Measurements from ENCODE around the gene LRP1-AS.

LRP1-AS gene

DNA sequence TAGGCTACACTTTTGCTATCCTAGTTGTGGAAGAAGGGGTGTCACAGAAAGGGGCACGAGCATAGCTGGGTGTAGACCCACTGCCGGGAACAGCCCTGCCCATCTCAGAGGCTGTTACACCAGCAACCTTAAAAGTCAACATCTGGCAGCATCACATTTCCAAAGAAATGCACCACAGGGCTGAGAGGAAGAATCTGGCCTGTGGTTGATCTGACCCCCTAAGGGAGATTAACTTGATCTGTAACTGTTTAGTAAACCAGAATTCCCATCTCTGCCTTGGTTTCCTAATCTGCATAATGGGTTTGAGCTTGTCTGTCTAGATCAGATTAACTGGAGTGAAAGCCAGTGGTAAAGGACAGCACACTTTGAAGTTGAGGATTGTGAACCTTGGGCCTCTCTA, 1.3 kb downstream of the LRP1-AS start:
- no peaks in the 10 kb centered on the region for H3K27me3 ChIP-seq (ENCODE audit: control insufficient read depth in 1 of 2, insufficient read depth in 2 of 2, low read length in 2 of 2)
- peaks cover 66% of the 10 kb centered on the region for H3K4me1 ChIP-seq (ENCODE audit: insufficient read depth, low read length)
- no peak overlapping the region for H3K4me3 ChIP-seq (ENCODE audit: low read depth in 1 of 2, low read length in 2 of 2)
- H3K27ac ChIP-seq (ENCODE audit: low read depth, low read length), result no peak overlapping the region
- H3K9me3 ChIP-seq (ENCODE audit: low read length), result no peaks in the 10 kb centered on the region
- H3K9ac ChIP-seq (ENCODE audit: low read length), result no peak overlapping the region
- H3K36me3 ChIP-seq (ENCODE audit: insufficient read depth, low read length), result peaks cover 74% of the 10 kb centered on the region

DNA sequence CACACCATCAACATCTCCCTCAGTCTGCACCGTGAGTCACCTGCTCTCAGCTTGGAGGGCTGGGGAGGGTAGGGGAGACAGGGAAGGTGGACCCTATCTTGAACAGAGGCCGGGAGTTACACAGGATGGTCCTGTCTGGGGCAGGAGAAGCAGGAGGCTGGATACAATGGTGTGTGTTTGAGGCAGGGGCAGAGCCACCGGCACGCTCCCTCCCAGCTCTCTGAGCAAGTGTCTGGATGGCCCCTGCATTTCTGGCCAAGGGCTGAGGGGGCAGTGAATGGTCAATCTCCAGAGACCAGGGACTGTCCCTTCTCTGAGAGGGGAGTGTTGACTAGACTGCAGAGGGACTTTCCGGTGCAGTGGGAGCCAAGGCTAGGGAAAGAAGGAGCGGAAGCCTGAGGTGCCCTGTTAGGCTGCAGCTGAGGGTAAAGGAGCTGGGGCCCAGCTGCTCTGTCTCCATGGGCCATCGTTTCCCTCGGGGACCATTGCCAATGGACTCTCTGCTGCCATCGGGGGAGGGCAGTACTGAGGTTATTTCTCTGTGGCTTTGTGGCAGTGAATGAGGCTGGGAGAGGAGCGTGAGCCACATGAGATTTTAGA, 1.9 kb downstream of the LRP1-AS start:
- H3K4me1 ChIP-seq (ENCODE audit: insufficient read depth, low read length), result peaks cover 61% of the 10 kb centered on the region

DNA sequence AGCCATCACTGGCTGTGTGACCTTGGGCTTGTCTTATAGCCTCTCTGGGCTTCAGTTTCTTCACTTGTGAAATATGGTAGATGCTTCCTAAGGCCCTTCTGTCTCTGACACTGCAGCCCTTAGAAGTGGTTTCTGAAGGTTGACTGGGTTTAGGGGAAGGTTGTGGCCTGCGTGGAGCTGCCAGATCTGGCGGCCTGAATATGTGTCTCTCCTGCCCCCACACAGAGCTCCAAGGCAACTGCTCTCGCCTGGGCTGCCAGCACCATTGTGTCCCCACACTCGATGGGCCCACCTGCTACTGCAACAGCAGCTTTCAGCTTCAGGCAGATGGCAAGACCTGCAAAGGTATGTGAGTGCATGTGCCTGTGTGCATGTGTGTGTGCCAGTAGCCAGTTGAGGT, 4.0 kb downstream of the LRP1-AS start:
- Histone ChIP-seq H3K9me3 (ENCODE audit: low read length) (no peaks in the 10 kb centered on the region), H3K36me3 (ENCODE audit: insufficient read depth, low read length) (peaks cover 85% of the 10 kb centered on the region), H3K4me3 (ENCODE audit: low read depth in 1 of 2, low read length in 2 of 2) (no peak overlapping the region), H3K4me1 (ENCODE audit: insufficient read depth, low read length) (peaks cover 42% of the 10 kb centered on the region), H3K27me3 (ENCODE audit: control insufficient read depth in 1 of 2, insufficient read depth in 2 of 2, low read length in 2 of 2) (no peaks in the 10 kb centered on the region), H3K9ac (ENCODE audit: low read length) (no peak overlapping the region), H3K27ac (ENCODE audit: low read depth, low read length) (no peak overlapping the region)

More for the DNA sequence above, 1.9 kb downstream of the LRP1-AS start:
- H3K36me3 ChIP-seq (ENCODE audit: insufficient read depth, low read length), result peaks cover 73% of the 10 kb centered on the region
- no peak overlapping the region for H3K4me3 ChIP-seq (ENCODE audit: low read depth in 1 of 2, low read length in 2 of 2)
- H3K9me3 ChIP-seq (ENCODE audit: low read length), result no peaks in the 10 kb centered on the region
- H3K9ac ChIP-seq (ENCODE audit: low read length), result no peak overlapping the region
- H3K27ac ChIP-seq (ENCODE audit: low read depth, low read length), result no peak overlapping the region
- H3K27me3 ChIP-seq (ENCODE audit: control insufficient read depth in 1 of 2, insufficient read depth in 2 of 2, low read length in 2 of 2), result no peaks in the 10 kb centered on the region

DNA sequence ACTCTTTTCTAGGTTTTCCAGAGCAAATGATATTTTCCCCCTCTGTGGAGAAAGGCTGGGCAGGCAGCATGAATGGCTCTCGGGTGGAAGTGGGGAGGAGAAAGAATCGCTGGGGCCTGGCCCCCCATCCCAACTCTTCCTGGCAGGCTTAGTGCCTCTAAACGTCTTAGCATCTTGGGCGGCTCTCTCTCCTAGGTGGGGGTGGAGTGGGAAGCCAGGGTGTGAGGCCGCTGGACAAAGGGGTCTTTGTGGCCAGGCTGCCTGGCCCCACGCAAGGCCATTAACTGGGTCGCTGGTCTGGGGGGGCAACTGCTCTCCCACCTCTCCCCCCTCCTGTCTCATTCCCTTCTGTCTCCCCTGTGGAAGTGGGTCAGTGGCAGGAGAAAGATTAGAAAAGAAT, 4.7 kb downstream of the LRP1-AS start:
- Histone ChIP-seq H3K27me3 (ENCODE audit: control insufficient read depth in 1 of 2, insufficient read depth in 2 of 2, low read length in 2 of 2) (no peaks in the 10 kb centered on the region), H3K27ac (ENCODE audit: low read depth, low read length) (no peak overlapping the region), H3K9ac (ENCODE audit: low read length) (no peak overlapping the region), H3K36me3 (ENCODE audit: insufficient read depth, low read length) (peaks cover 87% of the 10 kb centered on the region), H3K4me3 (ENCODE audit: low read depth in 1 of 2, low read length in 2 of 2) (no peak overlapping the region), H3K4me1 (ENCODE audit: insufficient read depth, low read length) (peaks cover 40% of the 10 kb centered on the region), H3K9me3 (ENCODE audit: low read length) (no peaks in the 10 kb centered on the region)

DNA sequence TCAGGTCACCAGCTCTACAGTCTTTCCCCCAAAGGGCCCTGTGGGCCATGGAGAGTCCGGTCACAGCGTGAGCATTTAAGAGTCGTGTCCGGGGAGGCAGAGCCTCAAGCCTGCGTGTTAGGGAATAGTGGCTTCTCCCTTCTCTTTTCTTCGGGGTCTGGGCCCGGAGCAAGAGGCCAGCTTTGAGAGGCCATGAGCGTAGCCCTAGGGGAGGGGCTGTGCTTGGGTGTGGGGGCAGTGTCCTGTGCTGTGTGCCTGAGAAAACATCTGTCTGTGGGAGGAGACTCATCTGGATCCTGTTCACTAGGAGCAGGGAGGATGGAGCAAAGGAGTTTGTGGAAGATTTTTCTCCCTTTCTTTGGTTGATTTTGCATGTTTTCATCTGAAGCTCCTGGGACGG, 5.3 kb downstream of the LRP1-AS start:
- no peak overlapping the region for H3K9ac ChIP-seq (ENCODE audit: low read length)
- H3K9me3 ChIP-seq (ENCODE audit: low read length), result no peaks in the 10 kb centered on the region
- H3K4me3 ChIP-seq (ENCODE audit: low read depth in 1 of 2, low read length in 2 of 2), result no peak overlapping the region
- peaks cover 36% of the 10 kb centered on the region for H3K4me1 ChIP-seq (ENCODE audit: insufficient read depth, low read length)
- H3K36me3 ChIP-seq (ENCODE audit: insufficient read depth, low read length), result peaks cover 87% of the 10 kb centered on the region
- H3K27ac ChIP-seq (ENCODE audit: low read depth, low read length), result no peak overlapping the region
- no peaks in the 10 kb centered on the region for H3K27me3 ChIP-seq (ENCODE audit: control insufficient read depth in 1 of 2, insufficient read depth in 2 of 2, low read length in 2 of 2)

DNA sequence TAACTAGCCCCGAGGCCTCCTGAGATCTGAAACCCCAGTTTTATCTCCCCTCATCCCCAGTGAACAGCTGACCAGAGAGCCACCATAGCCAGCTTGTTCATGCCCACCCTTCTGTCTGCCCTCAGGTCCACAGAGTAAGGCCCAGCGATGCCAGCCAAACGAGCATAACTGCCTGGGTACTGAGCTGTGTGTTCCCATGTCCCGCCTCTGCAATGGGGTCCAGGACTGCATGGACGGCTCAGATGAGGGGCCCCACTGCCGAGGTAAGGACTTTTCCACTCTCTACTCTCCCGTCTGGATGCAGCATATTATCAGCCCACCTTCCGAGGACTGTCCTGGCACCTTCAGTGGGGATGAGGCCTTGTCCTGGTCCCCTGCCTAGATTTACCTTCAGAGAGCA, 6.2 kb downstream of the LRP1-AS start:
- Histone ChIP-seq H3K27me3 (ENCODE audit: control insufficient read depth in 1 of 2, insufficient read depth in 2 of 2, low read length in 2 of 2) (no peaks in the 10 kb centered on the region), H3K9me3 (ENCODE audit: low read length) (no peaks in the 10 kb centered on the region), H3K9ac (ENCODE audit: low read length) (no peak overlapping the region), H3K4me1 (ENCODE audit: insufficient read depth, low read length) (peaks cover 34% of the 10 kb centered on the region), H3K27ac (ENCODE audit: low read depth, low read length) (no peak overlapping the region), H3K36me3 (ENCODE audit: insufficient read depth, low read length) (peaks cover 79% of the 10 kb centered on the region), H3K4me3 (ENCODE audit: low read depth in 1 of 2, low read length in 2 of 2) (no peak overlapping the region)

DNA sequence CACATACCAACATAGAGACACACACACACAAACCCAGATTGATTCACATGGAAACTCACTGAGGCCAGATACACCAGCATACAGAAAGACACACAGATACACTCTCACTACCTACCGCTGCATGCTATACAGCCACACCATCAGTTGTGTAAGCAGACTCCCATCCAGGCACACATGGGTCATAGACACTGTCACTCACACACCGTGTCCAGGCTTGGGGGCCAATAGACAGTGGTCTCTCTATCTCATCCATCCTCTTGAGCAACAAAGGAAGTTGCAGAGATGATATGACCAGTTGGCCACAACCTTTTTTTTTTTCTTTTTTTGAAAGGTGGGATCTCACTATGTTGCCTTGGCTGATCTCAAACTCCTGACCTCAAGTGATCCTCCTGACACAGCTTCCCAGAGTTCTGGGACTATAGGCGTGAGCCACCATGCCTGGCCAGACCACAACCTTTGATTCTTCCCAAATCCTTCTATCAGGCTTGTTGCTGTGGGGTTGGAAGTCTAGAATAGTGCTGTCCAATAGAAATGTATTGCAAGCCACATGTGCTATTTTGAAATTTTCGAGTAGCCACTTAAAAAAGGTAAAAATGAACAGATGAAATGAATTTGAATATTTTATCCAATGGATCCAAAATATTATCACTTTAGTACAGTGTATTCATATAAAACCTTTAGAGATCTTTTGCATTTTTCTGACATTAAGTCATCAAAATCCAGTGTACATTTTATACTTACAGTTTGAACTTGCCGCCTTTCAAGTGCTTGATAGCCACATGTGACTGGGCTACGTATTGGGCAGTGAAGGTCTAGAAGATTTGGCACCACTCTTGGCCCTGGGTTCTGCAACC, 7.4 kb downstream of the LRP1-AS start:
- Histone ChIP-seq H3K4me3 (ENCODE audit: low read depth in 1 of 2, low read length in 2 of 2) (no peak overlapping the region), H3K9ac (ENCODE audit: low read length) (no peak overlapping the region), H3K27ac (ENCODE audit: low read depth, low read length) (no peak overlapping the region), H3K4me1 (ENCODE audit: insufficient read depth, low read length) (peaks cover 37% of the 10 kb centered on the region), H3K36me3 (ENCODE audit: insufficient read depth, low read length) (peaks cover 67% of the 10 kb centered on the region), H3K27me3 (ENCODE audit: control insufficient read depth in 1 of 2, insufficient read depth in 2 of 2, low read length in 2 of 2) (no peaks in the 10 kb centered on the region), H3K9me3 (ENCODE audit: low read length) (no peaks in the 10 kb centered on the region)

DNA sequence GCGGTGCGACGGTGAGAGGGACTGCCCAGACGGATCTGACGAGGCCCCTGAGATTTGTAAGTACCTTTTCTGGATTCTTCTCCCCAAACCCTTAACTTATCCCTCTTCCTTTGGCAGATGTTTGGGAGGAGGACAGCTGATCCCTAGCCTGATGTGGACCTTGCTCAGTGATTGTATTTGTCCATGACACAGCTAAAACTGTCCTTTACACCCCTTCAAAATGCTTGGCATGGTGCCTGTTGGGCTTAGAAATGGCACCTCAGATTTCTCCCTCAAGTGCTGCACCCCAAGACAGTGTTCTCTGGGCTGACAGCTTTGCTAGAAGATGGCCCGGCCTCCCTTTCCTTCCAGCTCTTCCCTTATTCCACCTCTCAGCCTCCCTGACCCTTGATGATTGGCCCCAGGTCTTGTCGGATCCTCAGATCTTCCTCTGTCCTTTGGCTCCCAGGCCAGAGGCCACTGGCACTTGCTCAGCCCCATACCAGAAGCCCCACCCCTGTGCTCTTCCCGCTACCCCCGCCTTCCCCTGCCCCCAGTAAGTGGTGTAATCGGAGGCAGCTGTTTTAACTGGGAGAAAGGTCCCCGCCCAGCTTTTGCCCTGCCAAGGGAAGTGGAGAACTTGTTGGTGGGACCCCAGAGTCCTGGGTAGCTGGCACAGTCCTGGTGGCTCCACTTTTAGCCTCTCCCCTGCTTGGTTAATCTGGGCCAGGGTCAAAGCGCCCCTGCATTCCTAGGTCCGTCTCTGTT, 8.7 kb downstream of the LRP1-AS start:
- Histone ChIP-seq H3K9ac (ENCODE audit: low read length) (no peak overlapping the region), H3K27ac (ENCODE audit: low read depth, low read length) (peak overlapping the region; percentile 14), H3K9me3 (ENCODE audit: low read length) (no peaks in the 10 kb centered on the region), H3K27me3 (ENCODE audit: control insufficient read depth in 1 of 2, insufficient read depth in 2 of 2, low read length in 2 of 2) (no peaks in the 10 kb centered on the region), H3K4me3 (ENCODE audit: low read depth in 1 of 2, low read length in 2 of 2) (no peak overlapping the region), H3K36me3 (ENCODE audit: insufficient read depth, low read length) (peaks cover 54% of the 10 kb centered on the region), H3K4me1 (ENCODE audit: insufficient read depth, low read length) (peaks cover 43% of the 10 kb centered on the region)

DNA sequence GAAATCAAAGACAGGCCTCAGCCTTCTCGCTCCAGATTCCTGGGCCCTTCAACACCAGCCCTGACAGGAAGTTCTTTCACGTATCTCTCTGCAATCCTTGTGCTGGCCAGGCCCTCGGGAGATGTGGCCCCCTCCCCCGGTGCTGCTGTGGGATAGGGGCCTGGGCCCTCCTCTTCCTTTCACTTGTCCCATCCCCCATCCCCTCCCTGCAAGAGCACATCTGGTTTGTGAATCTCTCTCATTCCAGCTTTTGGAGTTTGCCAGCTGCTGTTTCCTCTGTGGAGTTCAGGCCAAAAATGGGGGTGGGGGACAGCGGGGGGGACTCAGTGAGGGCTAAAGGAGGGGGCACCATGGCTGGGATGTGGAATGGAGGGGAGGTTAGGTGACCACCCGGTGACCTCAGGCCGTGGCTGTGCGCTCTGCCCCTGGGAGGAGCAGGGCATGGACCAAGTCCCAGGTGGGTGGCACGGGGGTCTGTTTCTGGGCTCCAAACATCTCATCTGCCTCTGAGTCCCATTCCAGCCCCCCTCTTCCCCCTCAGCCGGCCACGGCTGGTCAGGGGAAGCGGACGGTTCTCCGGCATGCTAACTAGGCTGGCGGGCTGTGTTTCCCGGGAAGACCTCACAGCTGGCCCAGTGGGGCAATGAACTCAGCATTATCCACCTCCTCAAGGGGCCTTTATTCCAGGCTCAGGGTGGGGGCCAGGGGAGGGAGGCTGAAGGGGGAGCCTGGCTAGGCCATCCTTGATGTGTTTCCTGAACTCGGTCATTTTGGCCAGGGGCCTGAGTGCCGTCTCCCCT, 11.7 kb downstream of the LRP1-AS start:
- no peaks in the 10 kb centered on the region for H3K27me3 ChIP-seq (ENCODE audit: control insufficient read depth in 1 of 2, insufficient read depth in 2 of 2, low read length in 2 of 2)
- peaks cover 31% of the 10 kb centered on the region for H3K36me3 ChIP-seq (ENCODE audit: insufficient read depth, low read length)
- H3K4me3 ChIP-seq (ENCODE audit: low read depth in 1 of 2, low read length in 2 of 2), result peak overlapping the region; percentile 7 to 17
- peak overlapping the region; percentile 56 for H3K27ac ChIP-seq (ENCODE audit: low read depth, low read length)
- H3K9ac ChIP-seq (ENCODE audit: low read length), result peak overlapping the region; percentile 9
- peaks cover 61% of the 10 kb centered on the region for H3K4me1 ChIP-seq (ENCODE audit: insufficient read depth, low read length)
- no peaks in the 10 kb centered on the region for H3K9me3 ChIP-seq (ENCODE audit: low read length)

DNA sequence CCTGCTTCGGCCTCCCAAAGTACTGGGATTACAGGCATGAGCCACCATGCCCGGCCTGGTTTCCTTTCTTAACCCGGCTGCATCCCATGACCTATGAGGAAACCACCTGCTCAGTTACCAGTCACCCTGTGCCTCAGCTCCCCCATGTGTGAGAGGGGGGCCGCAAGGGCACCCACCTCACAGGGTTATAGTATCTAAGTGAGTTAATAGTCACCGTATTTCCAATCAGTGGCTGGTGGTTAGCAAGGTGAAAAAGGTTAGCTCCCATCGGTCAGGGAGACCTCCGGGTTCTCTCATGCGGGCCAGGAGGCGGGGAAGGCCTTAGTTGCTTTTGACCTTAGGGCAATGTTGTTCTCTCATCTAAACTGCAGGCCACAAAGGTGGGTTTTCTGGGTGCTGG, 12.5 kb downstream of the LRP1-AS start:
- Histone ChIP-seq H3K36me3 (ENCODE audit: insufficient read depth, low read length) (peaks cover 23% of the 10 kb centered on the region), H3K4me3 (ENCODE audit: low read depth in 1 of 2, low read length in 2 of 2) (no peak overlapping the region), H3K9ac (ENCODE audit: low read length) (peak overlapping the region; percentile 9), H3K9me3 (ENCODE audit: low read length) (no peaks in the 10 kb centered on the region), H3K27me3 (ENCODE audit: control insufficient read depth in 1 of 2, insufficient read depth in 2 of 2, low read length in 2 of 2) (no peaks in the 10 kb centered on the region), H3K27ac (ENCODE audit: low read depth, low read length) (peak overlapping the region; percentile 56), H3K4me1 (ENCODE audit: insufficient read depth, low read length) (peaks cover 69% of the 10 kb centered on the region)

DNA sequence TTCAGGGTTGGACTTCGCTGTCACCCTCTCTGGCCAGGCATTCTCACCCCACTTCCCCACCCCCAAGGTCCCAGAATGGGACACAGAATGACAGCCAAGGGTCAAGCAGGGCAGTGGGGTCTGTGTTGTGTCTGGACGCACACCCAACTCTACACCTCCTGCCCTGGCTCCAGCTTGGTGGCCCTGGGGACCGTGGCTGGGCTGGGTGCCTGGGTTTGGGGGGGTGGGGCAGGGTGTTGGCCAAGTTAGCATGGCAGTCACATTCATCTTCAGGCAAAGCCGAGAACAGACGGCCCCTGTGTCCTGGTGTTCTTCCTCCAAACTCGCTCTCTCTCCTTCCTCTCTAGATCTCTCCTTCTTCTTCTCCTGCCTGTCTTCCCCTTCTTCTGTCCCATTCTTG, 13.5 kb downstream of the LRP1-AS start:
- Histone ChIP-seq H3K36me3 (ENCODE audit: insufficient read depth, low read length) (peaks cover 13% of the 10 kb centered on the region), H3K4me3 (ENCODE audit: low read depth in 1 of 2, low read length in 2 of 2) (no peak overlapping the region), H3K9ac (ENCODE audit: low read length) (no peak overlapping the region), H3K9me3 (ENCODE audit: low read length) (no peaks in the 10 kb centered on the region), H3K27ac (ENCODE audit: low read depth, low read length) (peak overlapping the region; percentile 32), H3K27me3 (ENCODE audit: control insufficient read depth in 1 of 2, insufficient read depth in 2 of 2, low read length in 2 of 2) (no peaks in the 10 kb centered on the region), H3K4me1 (ENCODE audit: insufficient read depth, low read length) (peaks cover 72% of the 10 kb centered on the region)
